WTC11 (cell line): ENCODE data around the gene POLR2L. TPM values are rescaled to one million over a fixed set of nuclear protein-coding genes. Genes with fewer than 3 reads are reported as not detected.

Source experiments
- ATAC-seq: fragments of 200-7000 bp; cut with Tn5 transposase; 2 replicates; pipeline ENCODE4 v1.10.0; 2021; ENCODE audit warnings: mild to moderate bottlenecking, moderate library complexity
- CTCF ChIA-PET: fragments of 300-600 bp; sonication (Branson Sonifier 250); formaldehyde crosslinking; loops from one replicate; lab custom pipeline; 2021; ENCODE audit warnings: antibody characterized with exemption; lab: Charles Lee
- POLR2A ChIA-PET: fragments of 350-600 bp; sonication (Branson Sonifier 250); formaldehyde crosslinking; loops from one replicate; lab custom pipeline; 2021; ENCODE audit warnings: antibody characterized with exemption; lab: Charles Lee
- DNase-seq: peaks from one replicate; pipeline ENCODE4 v3.0.0; 2021; ENCODE audit warnings: low spot score
- H3K27ac Mint-ChIP-seq: 2 replicates; pipeline ENCODE4 v1.8.0; 2021; ENCODE audit warnings: mixed read lengths
- H3K27me3 Mint-ChIP-seq: 2 replicates; pipeline ENCODE4 v1.8.0; 2021; ENCODE audit warnings: low read depth, mild to moderate bottlenecking, moderate library complexity, mixed read lengths
- H3K36me3 Mint-ChIP-seq: 2 replicates; pipeline ENCODE4 v1.8.0; 2021; ENCODE audit warnings: mixed read lengths
- H3K4me1 Mint-ChIP-seq: 2 replicates; pipeline ENCODE4 v1.8.0; 2022; ENCODE audit warnings: mixed read lengths
- H3K4me3 Mint-ChIP-seq: 2 replicates; pipeline ENCODE4 v1.8.0; 2021; ENCODE audit warnings: mild to moderate bottlenecking, moderate library complexity, mixed read lengths
- H3K9me3 Mint-ChIP-seq: 2 replicates; pipeline ENCODE4 v1.8.0; 2021; ENCODE audit warnings: mixed read lengths
- FOXP1 ChIP-seq: sonication (generic); formaldehyde crosslinking; IDR thresholded peaks from 2 replicates; pipeline ENCODE4 v1.8.0; 2022; ENCODE audit warnings: missing genetic modification reagents, mild to moderate bottlenecking, moderate library complexity, borderline replicate concordance
- GRHL2 ChIP-seq: fragments of 250-450 bp; sonication (Bioruptor Pico); IDR thresholded peaks from 2 replicates; pipeline ENCODE4 v1.8.0; 2022; ENCODE audit warnings: mild to moderate bottlenecking, moderate library complexity; ENCODE audit not compliant: insufficient replicate concordance, severe bottlenecking
- GTF2I ChIP-seq: fragments of 250-450 bp; sonication (Bioruptor Pico); conservative IDR thresholded peaks from 2 replicates; pipeline ENCODE4 v1.4.0; 2021; ENCODE audit warnings: mild to moderate bottlenecking
- KAT7 ChIP-seq: sonication (generic); formaldehyde crosslinking; IDR thresholded peaks from 2 replicates; pipeline ENCODE4 v1.8.1; 2023; ENCODE audit warnings: missing genetic modification reagents, mild to moderate bottlenecking, borderline replicate concordance
- MYBL2 ChIP-seq: sonication (generic); formaldehyde crosslinking; IDR thresholded peaks from 2 replicates; pipeline ENCODE4 v1.8.1; 2023; ENCODE audit warnings: mild to moderate bottlenecking, moderate library complexity, missing genetic modification reagents
- NFE2L1 ChIP-seq: sonication (generic); formaldehyde crosslinking; IDR thresholded peaks from 2 replicates; pipeline ENCODE4 v1.8.1; 2023; ENCODE audit warnings: missing genetic modification reagents
- NR1H2 ChIP-seq: sonication (generic); formaldehyde crosslinking; IDR thresholded peaks from 2 replicates; pipeline ENCODE4 v1.9.0; 2021; ENCODE audit warnings: mild to moderate bottlenecking, moderate library complexity, missing genetic modification reagents
- NR3C1 ChIP-seq: sonication (generic); formaldehyde crosslinking; conservative IDR thresholded peaks from 2 replicates; pipeline ENCODE4 v1.8.1; 2023; ENCODE audit warnings: low read depth, mild to moderate bottlenecking, missing genetic modification reagents
- PRRX2 ChIP-seq: fragments of 250-450 bp; sonication (Bioruptor Pico); IDR thresholded peaks from 2 replicates; pipeline ENCODE4 v1.8.0; 2021; ENCODE audit warnings: mild to moderate bottlenecking
- SMAD3 ChIP-seq: sonication (generic); formaldehyde crosslinking; IDR thresholded peaks from 2 replicates; pipeline ENCODE4 v1.8.0; 2022; ENCODE audit warnings: missing genetic modification reagents, mild to moderate bottlenecking, borderline replicate concordance
- ZBTB21 ChIP-seq: sonication (generic); formaldehyde crosslinking; IDR thresholded peaks from 2 replicates; pipeline ENCODE4 v1.8.1; 2023; ENCODE audit warnings: mild to moderate bottlenecking, missing genetic modification reagents, borderline replicate concordance
- ZNF121 ChIP-seq: sonication (generic); formaldehyde crosslinking; IDR thresholded peaks from 2 replicates; pipeline ENCODE4 v1.8.0; 2023; ENCODE audit warnings: missing genetic modification reagents
- ZNF263 ChIP-seq: sonication (generic); formaldehyde crosslinking; IDR thresholded peaks from 2 replicates; pipeline ENCODE4 v1.8.1; 2022; ENCODE audit warnings: low read depth, mild to moderate bottlenecking, moderate library complexity, missing genetic modification reagents
- ZNF317 ChIP-seq: sonication (generic); formaldehyde crosslinking; IDR thresholded peaks from 2 replicates; pipeline ENCODE4 v1.8.1; 2023; ENCODE audit warnings: low read depth, mild to moderate bottlenecking, moderate library complexity, missing genetic modification reagents, borderline replicate concordance
- ZNF423 ChIP-seq: fragments of 250-450 bp; sonication (Bioruptor Pico); IDR thresholded peaks from 2 replicates; pipeline ENCODE4 v2.1.2; 2022; ENCODE audit warnings: mild to moderate bottlenecking, moderate library complexity
- total RNA-seq: library from RNA; stranded (reverse); gene quantifications from 3 replicates; pipeline ENCODE4 v1.2.3, GENCODE V29; 2021
- TF ChIP-seq, protein P1 (sequence below): fragments of 250-450 bp; sonication (Bioruptor Pico); IDR thresholded peaks from 2 replicates; pipeline ENCODE4 v1.9.0; 2021; ENCODE audit warnings: moderate library complexity, mild to moderate bottlenecking, inconsistent platforms, borderline replicate concordance
- TF ChIP-seq, protein P2 (sequence below): fragments of 200-600 bp; IDR thresholded peaks from 2 replicates; pipeline ENCODE4 v1.8.0; 2022; ENCODE audit warnings: antibody characterized with exemption
- TF ChIP-seq, protein P3 (sequence below): sonication (generic); formaldehyde crosslinking; IDR thresholded peaks from 2 replicates; pipeline ENCODE4 v1.8.1; 2023; ENCODE audit warnings: mild to moderate bottlenecking, missing genetic modification reagents, borderline replicate concordance
- TF ChIP-seq, protein P4 (sequence below): sonication (generic); formaldehyde crosslinking; IDR thresholded peaks from 2 replicates; pipeline ENCODE4 v1.8.0; 2023; ENCODE audit warnings: mild to moderate bottlenecking, missing genetic modification reagents
- TF ChIP-seq, protein P5 (sequence below): sonication (generic); formaldehyde crosslinking; IDR thresholded peaks from 2 replicates; pipeline ENCODE4 v1.8.1; 2022; ENCODE audit warnings: mild to moderate bottlenecking, moderate library complexity, missing genetic modification reagents
- TF ChIP-seq, protein P6 (sequence below): fragments of 250-450 bp; sonication (Bioruptor Pico); IDR thresholded peaks from 2 replicates; pipeline ENCODE4 v1.9.0; 2021; ENCODE audit warnings: mild to moderate bottlenecking

The POLR2L gene
- total RNA-seq, 1 experiment from 2014 or later = 152 TPM

DNA sequence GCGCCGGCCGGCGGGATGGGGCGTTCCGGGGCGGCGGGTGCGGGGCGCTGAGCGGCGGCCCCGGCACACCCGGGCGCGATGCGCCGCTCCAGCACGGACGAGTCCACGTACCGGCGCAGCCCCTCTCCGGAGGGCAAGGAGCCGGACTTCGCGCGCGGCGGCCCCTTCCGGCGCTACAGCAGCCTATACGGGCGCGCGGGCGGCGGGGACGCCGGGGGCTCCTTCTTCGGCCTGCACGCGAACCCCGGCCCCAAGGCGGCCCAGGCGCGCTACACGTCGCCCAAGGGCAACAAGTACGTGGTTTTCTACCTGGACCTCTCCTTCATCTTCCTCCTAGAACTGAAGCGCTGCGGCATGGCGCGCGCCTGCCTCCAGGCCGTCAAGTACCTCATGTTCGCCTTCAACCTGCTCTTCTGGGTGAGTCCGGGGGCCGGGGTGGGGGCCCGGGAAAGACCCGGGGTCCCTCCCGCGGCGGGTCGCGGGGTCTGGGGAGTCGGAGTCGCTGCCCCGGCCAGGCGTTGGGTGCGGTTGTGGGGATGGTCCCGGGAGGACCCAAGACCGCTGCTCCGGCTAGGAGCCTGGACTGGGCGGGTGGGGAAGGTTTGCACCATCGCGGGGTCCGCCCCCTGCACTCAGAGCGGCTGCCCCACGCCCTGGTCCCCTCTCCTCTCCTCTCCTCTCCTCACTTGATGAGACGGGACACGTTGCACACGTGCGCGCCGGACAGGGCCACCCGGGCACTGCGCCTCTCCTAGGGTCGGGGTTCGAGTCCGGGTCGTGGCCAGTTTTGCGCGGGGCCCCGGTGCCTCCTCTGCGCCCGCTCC, 7.8 kb upstream of the POLR2L start:
- H3K36me3 Mint-ChIP-seq = no peaks in the 10 kb centered on the region

DNA sequence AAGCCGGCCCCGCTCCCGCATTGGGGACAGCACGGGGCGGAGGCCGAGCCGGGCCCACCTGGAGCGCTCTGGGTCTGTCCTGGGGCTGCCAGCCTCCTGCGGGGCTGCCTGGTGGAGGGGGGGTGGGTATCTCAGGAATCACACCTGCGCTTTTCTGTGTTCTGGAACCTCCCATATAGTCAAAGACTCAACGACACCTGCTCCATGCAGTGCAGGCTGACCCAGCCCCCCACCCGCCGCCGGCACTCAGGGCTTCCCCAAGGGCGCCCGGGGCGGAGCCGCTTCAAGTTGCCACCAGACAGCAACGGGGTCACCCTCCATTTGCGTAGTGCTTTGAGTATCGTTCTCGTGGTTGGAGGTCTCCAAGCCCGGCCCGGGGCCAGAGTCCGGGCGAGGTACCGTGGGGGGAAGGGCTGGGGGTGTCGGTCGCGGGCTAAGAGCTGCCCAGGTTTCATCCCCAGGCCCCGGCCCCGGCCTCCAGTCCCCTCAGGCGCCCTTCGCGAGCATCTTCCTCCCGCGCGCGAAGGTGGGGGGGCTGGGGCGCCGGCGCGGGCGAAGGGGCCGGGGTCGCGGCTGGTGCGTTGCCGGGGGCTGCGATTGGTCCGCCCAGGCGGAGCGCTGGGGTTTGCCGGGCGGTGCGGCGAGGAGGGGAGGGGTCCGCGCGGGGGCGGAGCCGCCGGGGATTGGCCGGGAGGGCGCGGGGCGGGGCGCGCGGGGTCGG, 6.9 kb upstream of the POLR2L start:
- peak; percentile 89 for DNase-seq
- H3K27me3 Mint-ChIP-seq = no peaks in the 10 kb centered on the region
- ATAC-seq = peak; percentile 47
- H3K4me1 Mint-ChIP-seq = peaks cover 19% of the 10 kb centered on the region
- POLR2A ChIA-PET = no interaction called here
- H3K4me3 Mint-ChIP-seq = peak overlapping the region; percentile 63
- H3K27ac Mint-ChIP-seq = no peak overlapping the region
- H3K36me3 Mint-ChIP-seq = no peaks in the 10 kb centered on the region
- CTCF ChIA-PET = interaction anchor here (0.6 to 2.8 kb wide), 18 partner anchors 8 to 202 kb away, joined by 3 to 24 read pairs (median 5); partner anchors contain the start of genes CEND1, CHID1 and CRACR2B
- no peaks in the 10 kb centered on the region for H3K9me3 Mint-ChIP-seq
- TF ChIP-seq GRHL2 (CRISPR knock-in tag) (no peak), ZNF121 (CRISPR knock-in tag) (no peak), ZBTB21 (CRISPR knock-in tag) (no peak), ZNF423 (peak; percentile 58), GTF2I (no peak), FOXP1 (CRISPR knock-in tag) (no peak), ZNF263 (CRISPR knock-in tag) (no peak), MYBL2 (CRISPR knock-in tag) (peak; percentile 16; the same call in 1 of the 2 replicates)
- TF ChIP-seq, protein P1, sequence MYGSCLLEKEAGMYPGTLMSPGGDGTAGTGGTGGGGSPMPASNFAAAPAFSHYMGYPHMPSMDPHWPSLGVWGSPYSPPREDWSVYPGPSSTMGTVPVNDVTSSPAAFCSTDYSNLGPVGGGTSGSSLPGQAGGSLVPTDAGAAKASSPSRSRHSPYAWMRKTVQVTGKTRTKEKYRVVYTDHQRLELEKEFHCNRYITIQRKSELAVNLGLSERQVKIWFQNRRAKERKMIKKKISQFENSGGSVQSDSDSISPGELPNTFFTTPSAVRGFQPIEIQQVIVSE (CRISPR knock-in tag) = no peak
- TF ChIP-seq, protein P2, sequence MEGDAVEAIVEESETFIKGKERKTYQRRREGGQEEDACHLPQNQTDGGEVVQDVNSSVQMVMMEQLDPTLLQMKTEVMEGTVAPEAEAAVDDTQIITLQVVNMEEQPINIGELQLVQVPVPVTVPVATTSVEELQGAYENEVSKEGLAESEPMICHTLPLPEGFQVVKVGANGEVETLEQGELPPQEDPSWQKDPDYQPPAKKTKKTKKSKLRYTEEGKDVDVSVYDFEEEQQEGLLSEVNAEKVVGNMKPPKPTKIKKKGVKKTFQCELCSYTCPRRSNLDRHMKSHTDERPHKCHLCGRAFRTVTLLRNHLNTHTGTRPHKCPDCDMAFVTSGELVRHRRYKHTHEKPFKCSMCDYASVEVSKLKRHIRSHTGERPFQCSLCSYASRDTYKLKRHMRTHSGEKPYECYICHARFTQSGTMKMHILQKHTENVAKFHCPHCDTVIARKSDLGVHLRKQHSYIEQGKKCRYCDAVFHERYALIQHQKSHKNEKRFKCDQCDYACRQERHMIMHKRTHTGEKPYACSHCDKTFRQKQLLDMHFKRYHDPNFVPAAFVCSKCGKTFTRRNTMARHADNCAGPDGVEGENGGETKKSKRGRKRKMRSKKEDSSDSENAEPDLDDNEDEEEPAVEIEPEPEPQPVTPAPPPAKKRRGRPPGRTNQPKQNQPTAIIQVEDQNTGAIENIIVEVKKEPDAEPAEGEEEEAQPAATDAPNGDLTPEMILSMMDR = no peak
- TF ChIP-seq, protein P3, sequence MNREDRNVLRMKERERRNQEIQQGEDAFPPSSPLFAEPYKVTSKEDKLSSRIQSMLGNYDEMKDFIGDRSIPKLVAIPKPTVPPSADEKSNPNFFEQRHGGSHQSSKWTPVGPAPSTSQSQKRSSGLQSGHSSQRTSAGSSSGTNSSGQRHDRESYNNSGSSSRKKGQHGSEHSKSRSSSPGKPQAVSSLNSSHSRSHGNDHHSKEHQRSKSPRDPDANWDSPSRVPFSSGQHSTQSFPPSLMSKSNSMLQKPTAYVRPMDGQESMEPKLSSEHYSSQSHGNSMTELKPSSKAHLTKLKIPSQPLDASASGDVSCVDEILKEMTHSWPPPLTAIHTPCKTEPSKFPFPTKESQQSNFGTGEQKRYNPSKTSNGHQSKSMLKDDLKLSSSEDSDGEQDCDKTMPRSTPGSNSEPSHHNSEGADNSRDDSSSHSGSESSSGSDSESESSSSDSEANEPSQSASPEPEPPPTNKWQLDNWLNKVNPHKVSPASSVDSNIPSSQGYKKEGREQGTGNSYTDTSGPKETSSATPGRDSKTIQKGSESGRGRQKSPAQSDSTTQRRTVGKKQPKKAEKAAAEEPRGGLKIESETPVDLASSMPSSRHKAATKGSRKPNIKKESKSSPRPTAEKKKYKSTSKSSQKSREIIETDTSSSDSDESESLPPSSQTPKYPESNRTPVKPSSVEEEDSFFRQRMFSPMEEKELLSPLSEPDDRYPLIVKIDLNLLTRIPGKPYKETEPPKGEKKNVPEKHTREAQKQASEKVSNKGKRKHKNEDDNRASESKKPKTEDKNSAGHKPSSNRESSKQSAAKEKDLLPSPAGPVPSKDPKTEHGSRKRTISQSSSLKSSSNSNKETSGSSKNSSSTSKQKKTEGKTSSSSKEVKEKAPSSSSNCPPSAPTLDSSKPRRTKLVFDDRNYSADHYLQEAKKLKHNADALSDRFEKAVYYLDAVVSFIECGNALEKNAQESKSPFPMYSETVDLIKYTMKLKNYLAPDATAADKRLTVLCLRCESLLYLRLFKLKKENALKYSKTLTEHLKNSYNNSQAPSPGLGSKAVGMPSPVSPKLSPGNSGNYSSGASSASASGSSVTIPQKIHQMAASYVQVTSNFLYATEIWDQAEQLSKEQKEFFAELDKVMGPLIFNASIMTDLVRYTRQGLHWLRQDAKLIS (CRISPR knock-in tag) = no peak
- TF ChIP-seq, protein P4, sequence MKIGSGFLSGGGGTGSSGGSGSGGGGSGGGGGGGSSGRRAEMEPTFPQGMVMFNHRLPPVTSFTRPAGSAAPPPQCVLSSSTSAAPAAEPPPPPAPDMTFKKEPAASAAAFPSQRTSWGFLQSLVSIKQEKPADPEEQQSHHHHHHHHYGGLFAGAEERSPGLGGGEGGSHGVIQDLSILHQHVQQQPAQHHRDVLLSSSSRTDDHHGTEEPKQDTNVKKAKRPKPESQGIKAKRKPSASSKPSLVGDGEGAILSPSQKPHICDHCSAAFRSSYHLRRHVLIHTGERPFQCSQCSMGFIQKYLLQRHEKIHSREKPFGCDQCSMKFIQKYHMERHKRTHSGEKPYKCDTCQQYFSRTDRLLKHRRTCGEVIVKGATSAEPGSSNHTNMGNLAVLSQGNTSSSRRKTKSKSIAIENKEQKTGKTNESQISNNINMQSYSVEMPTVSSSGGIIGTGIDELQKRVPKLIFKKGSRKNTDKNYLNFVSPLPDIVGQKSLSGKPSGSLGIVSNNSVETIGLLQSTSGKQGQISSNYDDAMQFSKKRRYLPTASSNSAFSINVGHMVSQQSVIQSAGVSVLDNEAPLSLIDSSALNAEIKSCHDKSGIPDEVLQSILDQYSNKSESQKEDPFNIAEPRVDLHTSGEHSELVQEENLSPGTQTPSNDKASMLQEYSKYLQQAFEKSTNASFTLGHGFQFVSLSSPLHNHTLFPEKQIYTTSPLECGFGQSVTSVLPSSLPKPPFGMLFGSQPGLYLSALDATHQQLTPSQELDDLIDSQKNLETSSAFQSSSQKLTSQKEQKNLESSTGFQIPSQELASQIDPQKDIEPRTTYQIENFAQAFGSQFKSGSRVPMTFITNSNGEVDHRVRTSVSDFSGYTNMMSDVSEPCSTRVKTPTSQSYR (CRISPR knock-in tag) = peak; percentile 41; the same call in 1 of the 2 replicates
- TF ChIP-seq, protein P5, sequence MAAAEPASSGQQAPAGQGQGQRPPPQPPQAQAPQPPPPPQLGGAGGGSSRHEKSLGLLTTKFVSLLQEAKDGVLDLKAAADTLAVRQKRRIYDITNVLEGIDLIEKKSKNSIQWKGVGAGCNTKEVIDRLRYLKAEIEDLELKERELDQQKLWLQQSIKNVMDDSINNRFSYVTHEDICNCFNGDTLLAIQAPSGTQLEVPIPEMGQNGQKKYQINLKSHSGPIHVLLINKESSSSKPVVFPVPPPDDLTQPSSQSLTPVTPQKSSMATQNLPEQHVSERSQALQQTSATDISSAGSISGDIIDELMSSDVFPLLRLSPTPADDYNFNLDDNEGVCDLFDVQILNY (CRISPR knock-in tag) = peak; percentile 34; the same call in 1 of the 2 replicates

More for the DNA sequence above, 7.8 kb upstream of the POLR2L start:
- no peaks in the 10 kb centered on the region for H3K27me3 Mint-ChIP-seq
- ChIA-PET POLR2A (no interaction called here), CTCF (interaction anchor here (0.6 to 2.8 kb wide), 9 partner anchors 9 to 201 kb away, joined by 3 to 24 read pairs (median 3); no protein-coding TSS in a partner anchor)
- H3K4me3 Mint-ChIP-seq = peak overlapping the region; percentile 72
- no peak overlapping the region for H3K27ac Mint-ChIP-seq
- TF ChIP-seq NFE2L1 (CRISPR knock-in tag) = no peak
- no peak for TF ChIP-seq ZNF423
- TF ChIP-seq ZNF317 (CRISPR knock-in tag) = no peak
- TF ChIP-seq KAT7 (CRISPR knock-in tag) = no peak
- TF ChIP-seq, protein P5 (CRISPR knock-in tag) = peak; percentile 7; the same call in 1 of the 2 replicates
- no peak for TF ChIP-seq NR3C1 (CRISPR knock-in tag)
- TF ChIP-seq, protein P6, sequence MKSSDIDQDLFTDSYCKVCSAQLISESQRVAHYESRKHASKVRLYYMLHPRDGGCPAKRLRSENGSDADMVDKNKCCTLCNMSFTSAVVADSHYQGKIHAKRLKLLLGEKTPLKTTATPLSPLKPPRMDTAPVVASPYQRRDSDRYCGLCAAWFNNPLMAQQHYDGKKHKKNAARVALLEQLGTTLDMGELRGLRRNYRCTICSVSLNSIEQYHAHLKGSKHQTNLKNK (CRISPR knock-in tag) = no peak
- TF ChIP-seq NR1H2 (CRISPR knock-in tag) = no peak
- no peak for TF ChIP-seq SMAD3 (CRISPR knock-in tag)
- TF ChIP-seq MYBL2 (CRISPR knock-in tag) = peak; percentile 9; the same call in 1 of the 2 replicates
- TF ChIP-seq PRRX2 (CRISPR knock-in tag) = no peak
- no peaks in the 10 kb centered on the region for H3K9me3 Mint-ChIP-seq
- DNase-seq (no peak), ATAC-seq (peak; percentile 3)
- peaks cover 14% of the 10 kb centered on the region for H3K4me1 Mint-ChIP-seq
